ENCODE measurements around the gene CDV3. TPM values are rescaled to one million over a fixed set of nuclear protein-coding genes. Genes with fewer than 3 reads are reported as not detected.
"Not testable (repeated sequence)": the region's sequence is repeated elsewhere in the genome, so short reads cannot be mapped to it uniquely, and the experiment has no call there.

The CDV3 gene
- total RNA-seq, 4 donors from 2014 or later = 45.3 to 146 (median 79.1) TPM

- Histone ChIP-seq H3K4me1 (no peaks in the 10 kb centered on the region), H3K27ac (no peak overlapping the region), H3K4me3 (no peak overlapping the region), H3K36me3 (no peaks in the 10 kb centered on the region), H3K27me3 (no peaks in the 10 kb centered on the region), H3K9me3 (no peaks in the 10 kb centered on the region)
- TF ChIP-seq POLR2A (IDR thresholded peaks at IDR 0.05) (no peak), CTCF (IDR thresholded peaks at IDR 0.05) (no peak)
- no peak for DNase-seq
- intact Hi-C loops (cut with DNase I; ENCODE audit: low total_unique reads) = no loop called here
These were observed 41.5 kb upstream of the CDV3 start for GRCh38 chr3:133531981-133532380.

DNA sequence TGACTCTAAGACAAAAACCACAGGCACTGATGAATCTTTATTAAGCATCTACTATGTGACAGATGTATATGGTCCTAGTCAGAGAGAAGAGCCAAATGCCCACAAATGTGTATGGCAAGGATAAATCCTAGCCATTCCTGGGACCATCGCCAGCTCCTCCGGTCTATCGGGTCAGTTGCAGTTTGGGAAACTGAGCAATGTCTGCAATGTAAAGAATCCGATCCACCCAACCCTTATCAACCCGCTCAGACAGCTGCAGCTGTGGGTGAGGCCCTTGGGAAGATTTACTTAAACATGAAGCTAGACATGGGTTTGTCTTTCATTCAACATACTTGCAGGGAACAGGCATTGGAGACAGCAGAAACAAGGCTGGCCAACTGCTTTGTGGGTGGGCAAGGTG lies 40.5 kb upstream of the CDV3 start:
- intact Hi-C loops (cut with DNase I; ENCODE audit: low total_unique reads) = no loop called here
- H3K9me3 ChIP-seq = no peaks in the 10 kb centered on the region
- no peak overlapping the region for H3K27ac ChIP-seq
- TF ChIP-seq POLR2A (IDR thresholded peaks at IDR 0.05) (no peak), CTCF (IDR thresholded peaks at IDR 0.05) (no peak)
- no peaks in the 10 kb centered on the region for H3K36me3 ChIP-seq
- H3K4me1 ChIP-seq = no peaks in the 10 kb centered on the region
- DNase-seq = no peak
- no peak overlapping the region for H3K4me3 ChIP-seq
- H3K27me3 ChIP-seq = no peaks in the 10 kb centered on the region

DNA sequence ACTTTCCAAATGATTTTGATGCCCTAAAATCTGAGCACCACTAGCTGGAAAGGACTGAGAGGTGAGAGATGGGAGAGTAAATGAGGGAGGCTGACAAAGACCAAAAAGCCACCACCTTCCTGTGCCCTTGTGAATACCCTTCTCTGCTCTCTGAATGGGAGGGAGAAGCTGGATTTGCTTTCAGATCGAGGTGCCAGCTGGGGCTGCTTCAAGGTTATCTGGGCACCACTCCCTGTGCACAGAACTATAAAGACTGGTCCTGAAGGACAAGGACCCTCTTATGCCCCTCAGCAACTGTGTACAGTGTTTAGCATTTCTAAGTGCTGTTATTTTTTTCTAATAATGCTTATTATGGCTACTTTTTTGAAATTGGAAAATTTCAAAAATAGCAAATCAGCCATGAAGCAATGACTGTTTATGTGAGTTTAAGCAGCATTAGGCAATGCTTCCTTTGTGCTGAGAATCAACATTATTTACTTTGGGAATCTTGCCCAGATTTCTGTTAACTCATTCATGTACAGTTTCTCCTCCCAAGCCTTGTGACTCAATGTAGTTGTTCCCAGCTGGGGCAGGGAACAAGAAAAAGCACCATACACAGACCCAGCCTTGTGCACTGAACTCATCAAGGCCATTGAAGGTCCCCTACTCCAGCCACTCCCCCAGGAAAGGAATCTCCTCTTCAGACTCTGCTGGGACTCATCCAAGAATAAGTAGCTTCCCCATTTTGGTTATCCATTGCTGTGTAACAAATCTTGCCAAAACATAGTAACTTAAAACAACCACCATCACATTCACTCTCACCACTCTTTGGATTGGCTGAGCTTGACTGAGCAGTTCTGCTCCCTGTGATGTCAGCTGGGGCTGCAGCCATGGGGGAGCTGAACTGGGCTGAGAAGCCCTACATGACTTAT lies 37.3 kb upstream of the CDV3 start:
- H3K4me1 ChIP-seq = no peaks in the 10 kb centered on the region
- no peaks in the 10 kb centered on the region for H3K9me3 ChIP-seq
- no peak overlapping the region for H3K27ac ChIP-seq
- H3K4me3 ChIP-seq = no peak overlapping the region
- no peak for DNase-seq
- intact Hi-C loops (cut with DNase I; ENCODE audit: low total_unique reads) = no loop called here
- H3K27me3 ChIP-seq = no peaks in the 10 kb centered on the region
- H3K36me3 ChIP-seq = no peaks in the 10 kb centered on the region
- TF ChIP-seq CTCF (IDR thresholded peaks at IDR 0.05) = no peak
- TF ChIP-seq POLR2A (IDR thresholded peaks at IDR 0.05) = no peak

GRCh38 chr3:133537131-133537530 lies 36.4 kb upstream of the CDV3 start:
- intact Hi-C loops (cut with DNase I; ENCODE audit: low total_unique reads); H3K9me3 ChIP-seq; H3K36me3 ChIP-seq; H3K4me1 ChIP-seq; DNase-seq; H3K27me3 ChIP-seq; H3K4me3 ChIP-seq; H3K27ac ChIP-seq: not testable (repeated sequence)

- TF ChIP-seq POLR2A (IDR thresholded peaks at IDR 0.05) (no peak), CTCF (IDR thresholded peaks at IDR 0.05) (no peak)
- intact Hi-C loops (cut with DNase I; ENCODE audit: low total_unique reads) = no loop called here
These were observed 35.3 kb upstream of the CDV3 start for GRCh38 chr3:133538154-133538553.

More at GRCh38 chr3:133538154-133538553, 35.3 kb upstream of the CDV3 start:
- Histone ChIP-seq H3K27ac (no peak overlapping the region), H3K27me3 (no peaks in the 10 kb centered on the region), H3K9me3 (no peaks in the 10 kb centered on the region), H3K4me1 (no peaks in the 10 kb centered on the region), H3K36me3 (no peaks in the 10 kb centered on the region), H3K4me3 (no peak overlapping the region)
- DNase-seq = no peak

Data from uterus (tissue), 4 donors.